ENCODE data around the gene CYBB. TPM values are rescaled to one million over a fixed set of nuclear protein-coding genes. Genes with fewer than 3 reads are reported as not detected.

Gene CYBB
- total RNA-seq, 1 experiment from 2014 or later = 0.40 TPM

GRCh38 chrX:37746218-37746941 lies 33.5 kb upstream of the CYBB start:
- H3K4me1 ChIP-seq (ENCODE audit: insufficient read depth, low read length) = peaks cover 17% of the 10 kb centered on the region
- H3K27me3 ChIP-seq (ENCODE audit: low read length) = no peaks in the 10 kb centered on the region
- ATAC-seq = peak; percentile 75
- peak; percentile 64 for DNase-seq
- H2AFZ ChIP-seq (ENCODE audit: low read length) = no peak overlapping the region
- H3K9me3 ChIP-seq (ENCODE audit: low read length) = no peaks in the 10 kb centered on the region
- no peaks in the 10 kb centered on the region for H3K79me2 ChIP-seq (ENCODE audit: low read length)
- POLR2A ChIA-PET (ENCODE audit: unreplicated experiment) = no interaction called here
- TF ChIP-seq EZH2 (IDR thresholded peaks at IDR 0.05; ENCODE audit: low read length, unreplicated experiment) (no peak), EZH2phosphoT487 (IDR thresholded peaks at IDR 0.05; ENCODE audit: borderline replicate concordance, low read length) (no peak)
- TF ChIP-seq, protein P1, sequence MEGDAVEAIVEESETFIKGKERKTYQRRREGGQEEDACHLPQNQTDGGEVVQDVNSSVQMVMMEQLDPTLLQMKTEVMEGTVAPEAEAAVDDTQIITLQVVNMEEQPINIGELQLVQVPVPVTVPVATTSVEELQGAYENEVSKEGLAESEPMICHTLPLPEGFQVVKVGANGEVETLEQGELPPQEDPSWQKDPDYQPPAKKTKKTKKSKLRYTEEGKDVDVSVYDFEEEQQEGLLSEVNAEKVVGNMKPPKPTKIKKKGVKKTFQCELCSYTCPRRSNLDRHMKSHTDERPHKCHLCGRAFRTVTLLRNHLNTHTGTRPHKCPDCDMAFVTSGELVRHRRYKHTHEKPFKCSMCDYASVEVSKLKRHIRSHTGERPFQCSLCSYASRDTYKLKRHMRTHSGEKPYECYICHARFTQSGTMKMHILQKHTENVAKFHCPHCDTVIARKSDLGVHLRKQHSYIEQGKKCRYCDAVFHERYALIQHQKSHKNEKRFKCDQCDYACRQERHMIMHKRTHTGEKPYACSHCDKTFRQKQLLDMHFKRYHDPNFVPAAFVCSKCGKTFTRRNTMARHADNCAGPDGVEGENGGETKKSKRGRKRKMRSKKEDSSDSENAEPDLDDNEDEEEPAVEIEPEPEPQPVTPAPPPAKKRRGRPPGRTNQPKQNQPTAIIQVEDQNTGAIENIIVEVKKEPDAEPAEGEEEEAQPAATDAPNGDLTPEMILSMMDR (conservative IDR thresholded peaks at IDR 0.05; ENCODE audit: low read depth, low read length) = no peak
- no peaks in the 10 kb centered on the region for H3F3A ChIP-seq (ENCODE audit: low read length, unreplicated experiment)
- no peak overlapping the region for H3K9ac ChIP-seq (ENCODE audit: low read length)
- H3K27ac ChIP-seq (ENCODE audit: low read length) = peak overlapping the region; percentile 32
- no peaks in the 10 kb centered on the region for H3K9me2 ChIP-seq (replicated peaks; ENCODE audit: low read length)
- H4K20me1 ChIP-seq (ENCODE audit: low read length) = no peaks in the 10 kb centered on the region
- no peaks in the 10 kb centered on the region for H3K36me3 ChIP-seq (ENCODE audit: low read depth, low read length)
- peak overlapping the region; percentile 29; the same call in 1 of the 2 replicates for H3K4me2 ChIP-seq (ENCODE audit: low read length)
- no peak overlapping the region for H3K4me3 ChIP-seq (ENCODE audit: low read length)
- intact Hi-C loops (cut with micrococcal nuclease) = no loop called here
- CTCF ChIA-PET = interaction anchor here (0.6 kb wide), 1 partner anchor 78 kb away, joined by 3 read pairs; no protein-coding TSS in a partner anchor
- no TSS peak for BruUV-seq (replicated peaks)

GRCh38 chrX:37746951-37747350 lies 32.9 kb upstream of the CYBB start:
- no peak for TF ChIP-seq EZH2 (IDR thresholded peaks at IDR 0.05; ENCODE audit: low read length, unreplicated experiment)
- no peak for TF ChIP-seq EZH2phosphoT487 (IDR thresholded peaks at IDR 0.05; ENCODE audit: borderline replicate concordance, low read length)
- TF ChIP-seq, protein P1 (conservative IDR thresholded peaks at IDR 0.05; ENCODE audit: low read depth, low read length) = no peak
- CTCF ChIA-PET = interaction anchor here (0.6 kb wide), 1 partner anchor 78 kb away, joined by 3 read pairs; no protein-coding TSS in a partner anchor
- Histone ChIP-seq H3K4me3 (ENCODE audit: low read length) (no peak overlapping the region), H4K20me1 (ENCODE audit: low read length) (no peaks in the 10 kb centered on the region), H3K27me3 (ENCODE audit: low read length) (no peaks in the 10 kb centered on the region), H2AFZ (ENCODE audit: low read length) (no peak overlapping the region), H3K79me2 (ENCODE audit: low read length) (no peaks in the 10 kb centered on the region), H3F3A (ENCODE audit: low read length, unreplicated experiment) (no peaks in the 10 kb centered on the region), H3K27ac (ENCODE audit: low read length) (no peak overlapping the region), H3K4me2 (ENCODE audit: low read length) (peak overlapping the region; percentile 29; the same call in 1 of the 2 replicates), H3K9ac (ENCODE audit: low read length) (no peak overlapping the region), H3K4me1 (ENCODE audit: insufficient read depth, low read length) (peaks cover 17% of the 10 kb centered on the region), H3K9me3 (ENCODE audit: low read length) (no peaks in the 10 kb centered on the region), H3K36me3 (ENCODE audit: low read depth, low read length) (no peaks in the 10 kb centered on the region), H3K9me2 (replicated peaks; ENCODE audit: low read length) (no peaks in the 10 kb centered on the region)
- POLR2A ChIA-PET (ENCODE audit: unreplicated experiment) = no interaction called here
- intact Hi-C loops (cut with micrococcal nuclease) = no loop called here
- ATAC-seq = no peak
- no TSS peak for BruUV-seq (replicated peaks)
- no peak for DNase-seq

DNA sequence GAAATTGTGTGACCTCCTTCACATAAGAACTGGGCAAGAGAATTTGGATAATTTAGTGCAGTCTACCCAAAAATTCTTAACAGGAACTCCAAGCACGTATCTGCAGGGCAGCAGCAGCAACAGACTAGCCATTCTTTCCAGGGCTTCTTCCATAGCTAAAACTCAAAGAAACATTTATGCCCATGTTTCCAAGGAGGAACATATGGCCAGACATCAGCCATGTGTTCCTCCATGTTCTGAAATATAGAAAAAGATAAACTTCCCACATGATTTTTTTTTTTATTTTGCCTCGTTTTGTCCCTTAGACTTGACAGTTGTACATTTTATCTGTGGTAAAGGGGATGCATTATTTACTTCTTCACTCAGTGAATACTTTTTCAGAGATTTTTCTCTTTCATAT lies 27.6 kb upstream of the CYBB start:
- Histone ChIP-seq H3K4me3 (ENCODE audit: low read length) (no peak overlapping the region), H3F3A (ENCODE audit: low read length, unreplicated experiment) (no peaks in the 10 kb centered on the region), H3K36me3 (ENCODE audit: low read depth, low read length) (no peaks in the 10 kb centered on the region), H2AFZ (ENCODE audit: low read length) (no peak overlapping the region), H3K9me3 (ENCODE audit: low read length) (no peaks in the 10 kb centered on the region), H3K9ac (ENCODE audit: low read length) (no peak overlapping the region), H4K20me1 (ENCODE audit: low read length) (no peaks in the 10 kb centered on the region), H3K4me1 (ENCODE audit: insufficient read depth, low read length) (no peaks in the 10 kb centered on the region), H3K27me3 (ENCODE audit: low read length) (no peaks in the 10 kb centered on the region), H3K79me2 (ENCODE audit: low read length) (no peaks in the 10 kb centered on the region), H3K4me2 (ENCODE audit: low read length) (no peak overlapping the region), H3K9me2 (replicated peaks; ENCODE audit: low read length) (no peaks in the 10 kb centered on the region), H3K27ac (ENCODE audit: low read length) (no peak overlapping the region)
- ATAC-seq (no peak), DNase-seq (no peak)
- ChIA-PET CTCF (no interaction called here), POLR2A (ENCODE audit: unreplicated experiment) (no interaction called here)
- intact Hi-C loops (cut with micrococcal nuclease) = no loop called here
- no TSS peak for BruUV-seq (replicated peaks)
- TF ChIP-seq, protein P1 (conservative IDR thresholded peaks at IDR 0.05; ENCODE audit: low read depth, low read length) = no peak
- TF ChIP-seq EZH2phosphoT487 (IDR thresholded peaks at IDR 0.05; ENCODE audit: borderline replicate concordance, low read length) (no peak), EZH2 (IDR thresholded peaks at IDR 0.05; ENCODE audit: low read length, unreplicated experiment) (no peak)

All from PC-3 (cell line).